ENCODE data around the gene TNFRSF1B.

DNA sequence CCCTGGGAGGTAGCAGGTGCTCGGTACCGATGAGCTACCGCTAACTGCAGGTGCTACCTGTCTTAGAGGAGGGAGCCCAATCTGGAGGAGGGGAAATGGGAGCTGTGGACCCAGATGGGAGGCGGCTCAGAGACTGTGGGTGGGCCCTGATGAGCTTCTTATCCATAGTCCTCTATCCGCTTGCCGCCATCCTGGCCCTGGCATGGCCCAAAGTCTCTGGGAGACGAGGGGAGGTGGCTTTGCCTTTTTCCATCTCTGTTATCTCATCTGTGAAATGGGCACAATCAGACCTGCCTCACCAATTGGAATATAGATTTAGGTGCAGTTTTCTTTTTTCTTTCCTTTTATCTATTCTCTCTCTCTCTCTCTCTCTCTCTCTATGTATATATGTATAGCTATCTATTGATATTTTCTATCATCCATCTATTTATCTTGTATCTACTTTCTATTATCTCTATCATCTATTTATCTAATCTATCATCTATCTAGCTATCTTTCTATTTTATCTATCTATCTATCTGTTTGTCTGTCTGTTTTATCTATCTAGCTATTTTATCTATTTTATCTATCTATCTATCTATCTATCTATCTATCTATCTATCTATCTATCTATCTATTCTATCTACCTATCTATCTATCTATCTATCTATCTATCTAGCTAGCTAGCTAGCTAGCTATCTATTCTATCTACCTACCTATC is 16.5 kb downstream of the TNFRSF1B start:
- TF ChIP-seq POLR2A (IDR thresholded peaks at IDR 0.05) = no peak
- TF ChIP-seq, protein P1, sequence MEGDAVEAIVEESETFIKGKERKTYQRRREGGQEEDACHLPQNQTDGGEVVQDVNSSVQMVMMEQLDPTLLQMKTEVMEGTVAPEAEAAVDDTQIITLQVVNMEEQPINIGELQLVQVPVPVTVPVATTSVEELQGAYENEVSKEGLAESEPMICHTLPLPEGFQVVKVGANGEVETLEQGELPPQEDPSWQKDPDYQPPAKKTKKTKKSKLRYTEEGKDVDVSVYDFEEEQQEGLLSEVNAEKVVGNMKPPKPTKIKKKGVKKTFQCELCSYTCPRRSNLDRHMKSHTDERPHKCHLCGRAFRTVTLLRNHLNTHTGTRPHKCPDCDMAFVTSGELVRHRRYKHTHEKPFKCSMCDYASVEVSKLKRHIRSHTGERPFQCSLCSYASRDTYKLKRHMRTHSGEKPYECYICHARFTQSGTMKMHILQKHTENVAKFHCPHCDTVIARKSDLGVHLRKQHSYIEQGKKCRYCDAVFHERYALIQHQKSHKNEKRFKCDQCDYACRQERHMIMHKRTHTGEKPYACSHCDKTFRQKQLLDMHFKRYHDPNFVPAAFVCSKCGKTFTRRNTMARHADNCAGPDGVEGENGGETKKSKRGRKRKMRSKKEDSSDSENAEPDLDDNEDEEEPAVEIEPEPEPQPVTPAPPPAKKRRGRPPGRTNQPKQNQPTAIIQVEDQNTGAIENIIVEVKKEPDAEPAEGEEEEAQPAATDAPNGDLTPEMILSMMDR (IDR thresholded peaks at IDR 0.05) = no peak
